GM21423 (cell line): Measurements from ENCODE around the gene ACTR8.
"Not testable (repeated sequence)": the region's sequence is repeated elsewhere in the genome, so short reads cannot be mapped to it uniquely, and the experiment has no call there.

Experiments
- ATAC-seq: cut with Tn5 transposase; IDR thresholded peaks from one replicate; pipeline ENCODE4 v1.9.1; 2021; ENCODE audit warnings: mild to moderate bottlenecking, moderate library complexity; ENCODE audit not compliant: unreplicated experiment

The ACTR8 gene

GRCh38 chr3:53881691-53882593 is at the start of gene ACTR8:
ACTR8 (minus strand) TSS chr3:53882152; CDS start chr3:53882101, 51 bp downstream.
- ATAC-seq, result peak; percentile 82

- ATAC-seq, result not testable (repeated sequence)
Observed at GRCh38 chr3:53927208-53927872, 45.4 kb upstream of the ACTR8 start.

GRCh38 chr3:53921296-53921695 is 39.3 kb upstream of the ACTR8 start:
- ATAC-seq, result peak; percentile 53

- no peak for ATAC-seq
Observed at GRCh38 chr3:53919741-53920140, 37.8 kb upstream of the ACTR8 start.

- no peak for ATAC-seq
Observed at GRCh38 chr3:53913401-53913800, 31.4 kb upstream of the ACTR8 start.

GRCh38 chr3:53902711-53903110 is 20.8 kb upstream of the ACTR8 start:
- ATAC-seq, result no peak

GRCh38 chr3:53902067-53902466 is 20.1 kb upstream of the ACTR8 start:
- no peak for ATAC-seq

GRCh38 chr3:53900666-53901331 is 18.8 kb upstream of the ACTR8 start:
- no peak for ATAC-seq

- ATAC-seq, result no peak
Observed at GRCh38 chr3:53899750-53900149, 17.8 kb upstream of the ACTR8 start.

GRCh38 chr3:53892286-53892637 is 10.3 kb upstream of the ACTR8 start:
- ATAC-seq, result no peak

GRCh38 chr3:53891497-53892285 is 9.7 kb upstream of the ACTR8 start, which contains the start of gene SELENOK:
SELENOK (minus strand) TSS chr3:53891859.
- peak; percentile 96 for ATAC-seq

GRCh38 chr3:53890726-53891475 is 8.9 kb upstream of the ACTR8 start:
- no peak for ATAC-seq

- ATAC-seq, result no peak
Observed at GRCh38 chr3:53888232-53888631, 6.3 kb upstream of the ACTR8 start.

GRCh38 chr3:53887446-53887845 is 5.5 kb upstream of the ACTR8 start:
- no peak for ATAC-seq

- no peak for ATAC-seq
Observed at GRCh38 chr3:53885239-53885638, 3.3 kb upstream of the ACTR8 start.

- ATAC-seq, result no peak
Observed at GRCh38 chr3:53884623-53885022, 2.7 kb upstream of the ACTR8 start.

- no peak for ATAC-seq
Observed at GRCh38 chr3:53883008-53883407, 1.1 kb upstream of the ACTR8 start.

GRCh38 chr3:53880396-53881345 is 1.3 kb downstream of the ACTR8 start:
- ATAC-seq, result no peak
